IMR-90 (cell line): Measurements from ENCODE around the gene BCL2L12. TPM values are rescaled to one million over a fixed set of nuclear protein-coding genes. Genes with fewer than 3 reads are reported as not detected.

Source experiments
- ATAC-seq: fragments of 200-7000 bp; cut with Tn5 transposase; 2 replicates; pipeline ENCODE4 v1.9.1; 2020; ENCODE audit warnings: low read depth, mild to moderate bottlenecking, moderate library complexity
- BruUV-seq: library from RNA; stranded (reverse); fragments of 400-500 nt; replicated peaks from 2 replicates; lab custom pipeline; 2021; lab: Mats Ljungman, UMichigan
- CTCF ChIA-PET: fragments of 300-600 bp; formaldehyde crosslinking; extraction: SDS; loops from one replicate; lab custom pipeline; 2021; ENCODE audit warnings: antibody characterized with exemption; lab: Yijun Ruan, JAX
- POLR2A ChIA-PET: fragments of 300-600 bp; sonication (Branson Sonifier 250); formaldehyde crosslinking; loops from one replicate; lab custom pipeline; 2022; ENCODE audit warnings: antibody characterized with exemption; ENCODE audit not compliant: unreplicated experiment; lab: Charles Lee
- DNase-seq: peaks from one replicate; pipeline ENCODE4 v3.0.0; 2013
- H2AFZ ChIP-seq: replicated peaks from 2 replicates; pipeline ENCODE3; 2013; ENCODE audit warnings: low read length, mild to moderate bottlenecking; ENCODE audit not compliant: poor library complexity
- H2AK5ac ChIP-seq: 2 replicates; pipeline ENCODE4 v1.6.1; 2013; ENCODE audit warnings: low read depth, low read length, inconsistent platforms
- H2AK9ac ChIP-seq: replicated peaks from 2 replicates; pipeline ENCODE3; 2013; ENCODE audit warnings: mild to moderate bottlenecking, low read depth, low read length, moderate library complexity; ENCODE audit not compliant: poor library complexity
- H2BK120ac ChIP-seq: 2 replicates; pipeline ENCODE4 v1.6.1; 2013; ENCODE audit warnings: low read depth, low read length, inconsistent platforms
- H2BK15ac ChIP-seq: 3 replicates; pipeline ENCODE4 v1.6.1; 2013; ENCODE audit warnings: low read depth, low read length, inconsistent platforms
- H2BK20ac ChIP-seq: 2 replicates; pipeline ENCODE4 v1.6.1; 2013; ENCODE audit warnings: low read depth, mild to moderate bottlenecking, inconsistent platforms, low read length, moderate library complexity
- H2BK5ac ChIP-seq: 2 replicates; pipeline ENCODE4 v1.6.1; 2013; ENCODE audit warnings: mild to moderate bottlenecking, low read depth, low read length, inconsistent platforms; ENCODE audit not compliant: poor library complexity, severe bottlenecking
- H3K14ac ChIP-seq: replicated peaks from 2 replicates; pipeline ENCODE4 v1.6.1; 2013; ENCODE audit warnings: low read depth, low read length, inconsistent platforms
- H3K18ac ChIP-seq: 2 replicates; pipeline ENCODE4 v1.6.1; 2013; ENCODE audit warnings: low read depth, low read length, control low read depth
- H3K23ac ChIP-seq: 2 replicates; pipeline ENCODE4 v1.6.1; 2013; ENCODE audit warnings: low read depth, low read length, inconsistent platforms
- H3K27ac ChIP-seq: 2 replicates; pipeline ENCODE4 v1.5.1; 2013; ENCODE audit warnings: mild to moderate bottlenecking, control low read depth, low read length; ENCODE audit not compliant: insufficient read depth
- H3K27me3 ChIP-seq: 2 replicates; pipeline ENCODE4 v1.6.1; 2013; ENCODE audit warnings: low read length; ENCODE audit not compliant: control insufficient read depth, insufficient read depth
- H3K36me3 ChIP-seq: 2 replicates; pipeline ENCODE4 v1.6.1; 2013; ENCODE audit warnings: low read length, mixed read lengths; ENCODE audit not compliant: control insufficient read depth, insufficient read depth
- H3K4ac ChIP-seq: 2 replicates; pipeline ENCODE4 v1.6.1; 2013; ENCODE audit warnings: low read depth, low read length, inconsistent platforms
- H3K4me1 ChIP-seq: 2 replicates; pipeline ENCODE4 v1.6.1; 2013; ENCODE audit warnings: low read length, mixed read lengths; ENCODE audit not compliant: control insufficient read depth, insufficient read depth
- H3K4me2 ChIP-seq: 2 replicates; pipeline ENCODE4 v1.6.1; 2013; ENCODE audit warnings: low read depth, mild to moderate bottlenecking, control low read depth, low read length, moderate library complexity
- H3K4me3 ChIP-seq: 2 replicates; pipeline ENCODE4 v1.5.1; 2013; ENCODE audit warnings: low read depth, mild to moderate bottlenecking, control low read depth, low read length, moderate library complexity; ENCODE audit not compliant: insufficient read depth
- H3K56ac ChIP-seq: 2 replicates; pipeline ENCODE4 v1.6.1; 2013; ENCODE audit warnings: low read length, inconsistent platforms; ENCODE audit not compliant: insufficient read depth; ENCODE audit errors: extremely low read depth
- H3K79me1 ChIP-seq, 2 experiments: 2 replicates each; pipeline ENCODE4 v1.6.1; 2013; ENCODE audit warnings: low read length in 2 of 2, inconsistent platforms in 1 of 2, low read depth in 1 of 2
- H3K9ac ChIP-seq: 2 replicates; pipeline ENCODE4 v1.6.1; 2013; ENCODE audit warnings: low read depth, low read length, control low read depth
- H3K9me1 ChIP-seq: 2 replicates; pipeline ENCODE4 v1.6.1; 2013; ENCODE audit warnings: low read length, inconsistent platforms; ENCODE audit not compliant: insufficient read depth
- H3K9me3 ChIP-seq: 2 replicates; pipeline ENCODE4 v1.6.1; 2013; ENCODE audit warnings: low read length; ENCODE audit not compliant: control insufficient read depth, insufficient read depth
- H4K20me1 ChIP-seq: 2 replicates; pipeline ENCODE4 v1.6.1; 2013; ENCODE audit warnings: low read length, inconsistent platforms; ENCODE audit not compliant: insufficient read depth
- H4K5ac ChIP-seq: 2 replicates; pipeline ENCODE4 v1.6.1; 2013; ENCODE audit warnings: mild to moderate bottlenecking, low read depth, low read length, control low read depth
- H4K8ac ChIP-seq, 2 experiments: 2 replicates each; pipeline ENCODE4 v1.6.1; 2013; ENCODE audit warnings: low read depth in 2 of 2, low read length in 2 of 2, control low read depth in 1 of 2, inconsistent platforms in 1 of 2
- H4K91ac ChIP-seq: 2 replicates; pipeline ENCODE4 v1.6.1; 2013; ENCODE audit warnings: low read depth, low read length, inconsistent platforms; ENCODE audit not compliant: insufficient read depth
- BHLHE40 ChIP-seq: fragments of 150-350 bp; IDR thresholded peaks from 2 replicates; pipeline ENCODE4 v1.6.1; 2016; ENCODE audit warnings: mild to moderate bottlenecking, low read depth, low read length
- MAZ ChIP-seq: IDR thresholded peaks from 2 replicates; pipeline ENCODE4 v1.6.1; 2012; ENCODE audit warnings: low read depth, mild to moderate bottlenecking, low read length, improper control_type of control experiment, moderate library complexity, borderline replicate concordance
- MXI1 ChIP-seq: IDR thresholded peaks from 2 replicates; pipeline ENCODE4 v1.6.1; 2012; ENCODE audit warnings: low read depth, mild to moderate bottlenecking, low read length, moderate library complexity, borderline replicate concordance
- NFE2L2 ChIP-seq: fragments of 150-350 bp; IDR thresholded peaks from 2 replicates; pipeline ENCODE4 v1.6.1; 2016; ENCODE audit warnings: low read depth, mild to moderate bottlenecking, low read length
- POLR2A ChIP-seq: IDR thresholded peaks from 2 replicates; pipeline ENCODE4 v1.6.1; 2012; ENCODE audit warnings: mild to moderate bottlenecking, low read depth, low read length
- RAD21 ChIP-seq: IDR thresholded peaks from 2 replicates; pipeline ENCODE4 v1.6.1; 2012; ENCODE audit warnings: low read length, improper control_type of control experiment
- WGBS, 2 experiments: methylation state at CpG; one replicate each; pipeline versions ENCODE4 v1.1.5 to v1.1.7; 2013; ENCODE audit warnings: missing lambda C conversion rate in 2 of 2; ENCODE audit not compliant: insufficient read length in 1 of 2; ENCODE audit errors: extremely low coverage in 2 of 2; 5-methylcytosine and 5-hydroxymethylcytosine counted together
- dilution Hi-C: fragments of 300-500 bp; cut with HindIII; formaldehyde crosslinking; loops from one replicate; pipeline ENCODE4 v1.14.3; 2018; ENCODE audit warnings: low sequenced_read_pairs; ENCODE audit not compliant: unreplicated experiment
- in situ Hi-C: fragments of 300-500 bp; cut with MboI; formaldehyde crosslinking; loops from 3 replicates; pipeline ENCODE4 v1.14.3; 2019; ENCODE audit warnings: low sequenced_read_pairs, inconsistent platforms, mixed read lengths
- intact Hi-C: fragments of 100-400 bp; cut with micrococcal nuclease; formaldehyde crosslinking; loops from 2 replicates; pipeline ENCODE4 v1.10.0; 2022
- polyA plus RNA-seq, 3 experiments: library from polyadenylated mRNA; depleted of rRNA; stranded (reverse); fragments of >200 nt; gene quantifications; 2 replicates each; pipeline ENCODE4 v1.2.3, GENCODE V29; 2012; ENCODE audit warnings: low replicate concordance in 1 of 3
- total RNA-seq: library from RNA; depleted of rRNA; stranded (reverse); fragments of >200 nt; gene quantifications from 2 replicates; pipeline ENCODE4 v1.2.3, GENCODE V29; 2012
- TF ChIP-seq, protein P1 (sequence below): fragments of 150-350 bp; IDR thresholded peaks from 2 replicates; pipeline ENCODE4 v1.6.1; 2017; ENCODE audit warnings: mild to moderate bottlenecking, antibody characterized with exemption, low read length, low read depth

BCL2L12 gene
- total and polyA plus RNA-seq, 2 of the 4 experiments (the other 2 are of a cell fraction): 3.9 to 32.6 TPM

DNA sequence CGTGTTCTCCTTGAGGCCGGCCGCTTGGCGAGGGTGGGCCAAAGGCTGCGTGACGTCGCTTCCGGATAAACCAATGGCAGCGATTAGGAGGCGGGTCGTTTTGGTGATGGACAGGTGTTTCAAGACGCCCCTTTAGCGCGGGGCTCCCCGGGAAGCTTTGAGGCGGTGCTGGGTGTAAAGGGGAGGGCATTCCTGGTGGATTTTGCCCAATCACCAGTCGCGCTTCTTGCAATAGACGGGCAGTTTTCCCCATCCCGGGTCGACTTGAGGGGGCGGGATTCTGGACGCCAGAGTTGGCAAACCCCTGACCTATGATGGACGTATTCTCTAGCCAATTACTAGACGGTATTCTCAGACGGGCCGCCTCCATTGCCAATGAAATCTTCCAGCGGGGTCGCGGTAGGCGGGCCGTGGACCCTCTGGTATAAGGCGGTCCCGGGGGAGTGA is 11.1 kb downstream of the BCL2L12 start (continued):
- TF ChIP-seq NFE2L2: peak; percentile 36; the same call in 1 of the 2 replicates

DNA sequence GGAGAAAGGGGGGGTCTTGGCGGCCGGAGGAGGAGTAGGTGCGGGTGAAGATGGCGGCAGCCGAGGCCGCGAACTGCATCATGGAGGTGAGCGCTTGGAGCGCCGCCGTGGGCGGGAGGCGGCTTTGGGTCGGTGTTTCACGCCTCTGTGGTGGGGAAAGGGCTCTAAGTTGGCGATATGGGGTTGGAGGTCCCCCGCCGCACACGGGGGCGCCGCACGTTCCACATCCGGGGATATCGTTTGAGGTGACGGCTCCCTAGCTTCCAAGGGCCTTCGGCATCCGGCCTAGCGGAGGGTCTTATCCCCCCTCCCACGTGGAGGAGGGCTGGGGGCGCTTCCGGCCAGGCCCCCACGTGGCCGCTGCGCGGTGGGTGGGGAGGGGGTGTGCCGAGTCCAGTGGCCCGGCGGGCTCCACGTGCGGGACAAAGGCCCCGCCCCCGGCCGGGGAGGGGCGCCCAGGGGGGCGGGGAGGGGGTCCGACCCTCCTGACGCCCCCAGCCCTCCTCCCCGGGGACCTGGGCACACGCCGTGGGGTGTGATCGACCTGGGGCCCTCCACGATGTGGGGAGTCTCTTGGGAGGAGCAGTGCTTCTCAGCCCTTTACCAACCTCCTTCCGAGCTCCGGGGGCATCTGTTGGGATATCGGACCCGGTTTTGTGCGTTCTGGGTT is 11.6 kb downstream of the BCL2L12 start, which contains the start of gene PRMT1:
TSS of gene PRMT1 (plus strand) at position 41 of the 670 bp plus-strand sequence. CDS start at position 51, 10 bp downstream.
- Histone ChIP-seq H4K5ac (peak within 1 kb of the TSS; percentile 90), H2BK20ac (peak within 1 kb of the TSS; percentile 99), H3K18ac (peak within 1 kb of the TSS; percentile 96), H4K20me1 (peaks cover 45% of the 10 kb centered on the region), H3K4ac (peak within 1 kb of the TSS; percentile 99), H3K27me3 (no peaks in the 10 kb centered on the region), H4K91ac (peak within 1 kb of the TSS; percentile 99), H2AK9ac (peak within 1 kb of the TSS; percentile 99), H2AFZ (peak within 1 kb of the TSS; percentile 98), H2BK15ac (peak within 1 kb of the TSS; percentile 100), H3K9me1 (peaks cover 3% of the 10 kb centered on the region; the same call in 1 of the 2 replicates), H3K4me3 (peak within 1 kb of the TSS; percentile 77), H3K27ac (peak within 1 kb of the TSS; percentile 91), H3K36me3 (peaks cover 8% of the 10 kb centered on the region), H3K9me3 (no peaks in the 10 kb centered on the region), H3K4me1 (peaks cover 13% of the 10 kb centered on the region), H3K4me2 (peak within 1 kb of the TSS; percentile 97), H3K14ac (peak within 1 kb of the TSS; percentile 100), H2AK5ac (peak within 1 kb of the TSS; percentile 97), H3K9ac (peak within 1 kb of the TSS; percentile 93), H2BK120ac (peak within 1 kb of the TSS; percentile 100), H3K23ac (peak within 1 kb of the TSS; percentile 100), H3K56ac (peak within 1 kb of the TSS; percentile 100), H4K8ac (peak within 1 kb of the TSS; percentile 85 to 100), H2BK5ac (peak within 1 kb of the TSS; percentile 93), H3K79me1 (peaks cover 7 to 50% of the 10 kb centered on the region in 2 experiments)
- dilution Hi-C loops (no loop called here), in situ Hi-C loops (no loop called here), intact Hi-C loops (loop anchor here (2.0 to 5.0 kb wide), 2 partner anchors 37 to 85 kb away; partner anchors contain the start of genes PRR12 and RRAS)
- DNase-seq (no peak), ATAC-seq (peak; percentile 13)
- ChIA-PET POLR2A (interaction anchor here (0.8 to 1.4 kb wide), 2 partner anchors 13 to 37 kb away, joined by 6 to 8 read pairs; partner anchors contain the start of gene CPT1C), CTCF (no interaction called here)
- 0% methylated on average over 3 of the region's 57 CpGs; no CpG with 5 or more reads in 1 of the 2 experiments for WGBS, 2 experiments
- TF ChIP-seq RAD21: no peak
- TF ChIP-seq, protein P1, sequence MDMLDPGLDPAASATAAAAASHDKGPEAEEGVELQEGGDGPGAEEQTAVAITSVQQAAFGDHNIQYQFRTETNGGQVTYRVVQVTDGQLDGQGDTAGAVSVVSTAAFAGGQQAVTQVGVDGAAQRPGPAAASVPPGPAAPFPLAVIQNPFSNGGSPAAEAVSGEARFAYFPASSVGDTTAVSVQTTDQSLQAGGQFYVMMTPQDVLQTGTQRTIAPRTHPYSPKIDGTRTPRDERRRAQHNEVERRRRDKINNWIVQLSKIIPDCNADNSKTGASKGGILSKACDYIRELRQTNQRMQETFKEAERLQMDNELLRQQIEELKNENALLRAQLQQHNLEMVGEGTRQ: peak; percentile 82
- peak; percentile 26; the same call in 1 of the 2 replicates for TF ChIP-seq BHLHE40
- TF ChIP-seq NFE2L2: no peak
- peak; percentile 96 for TF ChIP-seq POLR2A
- peak; percentile 10; the same call in 1 of the 2 replicates for TF ChIP-seq MAZ
- TF ChIP-seq MXI1: peak; percentile 99
- no TSS peak for BruUV-seq
